Thyroid gland (tissue), 4 donors: Measurements from ENCODE around the gene VEPH1. TPM values are rescaled to one million over a fixed set of nuclear protein-coding genes. Genes with fewer than 3 reads are reported as not detected.

Source experiments
- DNase-seq, 2 donors: peaks; one replicate each; pipeline ENCODE4 v3.0.0-alpha.2; 2019
- H3K27ac ChIP-seq, 3 donors: fragments of 200-600 bp; sonication (generic); 1 replicate in 2 of 3; 2 replicates in 1 of 3; pipeline ENCODE4 v1.5.1; 2016 to 2019; ENCODE audit warnings: mild to moderate bottlenecking in 1 of 3, moderate library complexity in 1 of 3
- H3K27me3 ChIP-seq: fragments of 200-600 bp; sonication (generic); one replicate; pipeline ENCODE4 v1.5.1; 2019
- H3K36me3 ChIP-seq, 2 donors: fragments of 200-600 bp; sonication (generic); one replicate each; pipeline ENCODE4 v1.5.1; 2016 to 2019
- H3K4me1 ChIP-seq, 2 donors: fragments of 200-600 bp; sonication (generic); one replicate each; pipeline ENCODE4 v1.5.1; 2017 to 2019
- H3K4me3 ChIP-seq, 3 donors: fragments of 200-600 bp; sonication (generic); replicated peaks in 1 of 3; 1 replicate in 2 of 3; 2 replicates in 1 of 3; pipeline ENCODE4 v1.5.1; 2016; ENCODE audit warnings: mild to moderate bottlenecking in 1 of 3
- H3K9me3 ChIP-seq: fragments of 200-600 bp; sonication (generic); one replicate; pipeline ENCODE4 v1.5.1; 2017
- CTCF ChIP-seq, 6 experiments: fragments of 200-600 bp in 3 of 6; fragments of 450-650 bp in 3 of 6; sonication (generic) in 3 of 6; IDR thresholded peaks; one replicate each; pipeline ENCODE4 v1.5.1; 2016 to 2019; ENCODE audit warnings: antibody characterized with exemption in 6 of 6, mild to moderate bottlenecking in 2 of 6, inconsistent platforms in 1 of 6, moderate library complexity in 1 of 6
- POLR2A ChIP-seq, 2 donors: fragments of 450-650 bp; IDR thresholded peaks; one replicate each; pipeline ENCODE4 v1.6.1; 2017; ENCODE audit warnings: antibody characterized with exemption in 2 of 2, mild to moderate bottlenecking in 2 of 2, moderate library complexity in 1 of 2
- WGBS, 2 donors: methylation state at CpG; one replicate each; pipeline ENCODE4 v1.1.5; 2017; 5-methylcytosine and 5-hydroxymethylcytosine counted together
- intact Hi-C: fragments of 100-400 bp; cut with DNase I; formaldehyde crosslinking; loops from one replicate; pipeline ENCODE4 v1.15.1; 2023
- total RNA-seq, 4 donors: library from RNA; depleted of rRNA; stranded (reverse); fragments of >200 nt; gene quantifications; one replicate each; pipeline ENCODE4 v1.2.3, GENCODE V29; 2016

Gene VEPH1
- total RNA-seq, 4 donors from 2014 or later: 1.7 to 12.0 (median 5.0) TPM

- Histone ChIP-seq H3K27me3 (no peaks in the 10 kb centered on the region), H3K9me3 (no peaks in the 10 kb centered on the region), H3K4me3 (no peak overlapping the region), H3K36me3 (no peaks in the 10 kb centered on the region), H3K4me1 (no peaks in the 10 kb centered on the region), H3K27ac (no peak overlapping the region)
- TF ChIP-seq POLR2A (IDR thresholded peaks at IDR 0.05) (no peak), CTCF (IDR thresholded peaks at IDR 0.05) (no peak)
- 79 to 83% methylated on average over 3 of the region's 3 CpGs for WGBS, 2 donors
- intact Hi-C loops: no loop called here
- no peak for DNase-seq
Observed at GRCh38 chr3:157416347-157417087, 86.7 kb downstream of the VEPH1 start.

GRCh38 chr3:157414861-157415260 lies 88.4 kb downstream of the VEPH1 start:
- H3K27me3 ChIP-seq: no peaks in the 10 kb centered on the region
- H3K27ac ChIP-seq: no peak overlapping the region
- no peak overlapping the region for H3K4me3 ChIP-seq
- DNase-seq: no peak
- no peaks in the 10 kb centered on the region for H3K9me3 ChIP-seq
- intact Hi-C loops: no loop called here
- H3K36me3 ChIP-seq: no peaks in the 10 kb centered on the region
- no peaks in the 10 kb centered on the region for H3K4me1 ChIP-seq
- no peak for TF ChIP-seq CTCF (IDR thresholded peaks at IDR 0.05)
- TF ChIP-seq POLR2A (IDR thresholded peaks at IDR 0.05): no peak

GRCh38 chr3:157412323-157412855 lies 90.8 kb downstream of the VEPH1 start:
- intact Hi-C loops: no loop called here
- Histone ChIP-seq H3K4me3 (no peak overlapping the region), H3K4me1 (no peaks in the 10 kb centered on the region), H3K27me3 (no peaks in the 10 kb centered on the region), H3K9me3 (no peaks in the 10 kb centered on the region), H3K27ac (no peak overlapping the region), H3K36me3 (no peaks in the 10 kb centered on the region)
- no peak for TF ChIP-seq CTCF (IDR thresholded peaks at IDR 0.05)
- no peak for TF ChIP-seq POLR2A (IDR thresholded peaks at IDR 0.05)
- 96 to 100% methylated on average over 1 of the region's 1 CpG for WGBS, 2 donors
- DNase-seq: no peak

- TF ChIP-seq POLR2A (IDR thresholded peaks at IDR 0.05) (no peak), CTCF (IDR thresholded peaks at IDR 0.05) (no peak)
- no peaks in the 10 kb centered on the region for H3K9me3 ChIP-seq
- H3K27ac ChIP-seq: no peak overlapping the region
- no peaks in the 10 kb centered on the region for H3K27me3 ChIP-seq
- intact Hi-C loops: no loop called here
- no peak overlapping the region for H3K4me3 ChIP-seq
- no peaks in the 10 kb centered on the region for H3K4me1 ChIP-seq
- 63 to 64% methylated on average over 2 of the region's 2 CpGs for WGBS, 2 donors
- H3K36me3 ChIP-seq: no peaks in the 10 kb centered on the region
- DNase-seq: no peak
Observed at GRCh38 chr3:157410945-157411344, 92.3 kb downstream of the VEPH1 start.

GRCh38 chr3:157409516-157409915 lies 93.7 kb downstream of the VEPH1 start:
- Histone ChIP-seq H3K4me3 (no peak overlapping the region), H3K9me3 (no peaks in the 10 kb centered on the region), H3K27ac (no peak overlapping the region), H3K27me3 (no peaks in the 10 kb centered on the region), H3K36me3 (no peaks in the 10 kb centered on the region), H3K4me1 (no peaks in the 10 kb centered on the region)
- intact Hi-C loops: no loop called here
- TF ChIP-seq CTCF (IDR thresholded peaks at IDR 0.05): no peak
- WGBS, 2 donors: 86 to 97% methylated on average over 2 of the region's 2 CpGs
- no peak for DNase-seq
